ENCODE data around the gene AHRR. TPM values are rescaled to one million over a fixed set of nuclear protein-coding genes. Genes with fewer than 3 reads are reported as not detected.
"Not testable (repeated sequence)": the region's sequence is repeated elsewhere in the genome, so short reads cannot be mapped to it uniquely, and the experiment has no call there.

AHRR gene
- total RNA-seq, 1 experiment from 2014 or later: 15.3 TPM

DNA sequence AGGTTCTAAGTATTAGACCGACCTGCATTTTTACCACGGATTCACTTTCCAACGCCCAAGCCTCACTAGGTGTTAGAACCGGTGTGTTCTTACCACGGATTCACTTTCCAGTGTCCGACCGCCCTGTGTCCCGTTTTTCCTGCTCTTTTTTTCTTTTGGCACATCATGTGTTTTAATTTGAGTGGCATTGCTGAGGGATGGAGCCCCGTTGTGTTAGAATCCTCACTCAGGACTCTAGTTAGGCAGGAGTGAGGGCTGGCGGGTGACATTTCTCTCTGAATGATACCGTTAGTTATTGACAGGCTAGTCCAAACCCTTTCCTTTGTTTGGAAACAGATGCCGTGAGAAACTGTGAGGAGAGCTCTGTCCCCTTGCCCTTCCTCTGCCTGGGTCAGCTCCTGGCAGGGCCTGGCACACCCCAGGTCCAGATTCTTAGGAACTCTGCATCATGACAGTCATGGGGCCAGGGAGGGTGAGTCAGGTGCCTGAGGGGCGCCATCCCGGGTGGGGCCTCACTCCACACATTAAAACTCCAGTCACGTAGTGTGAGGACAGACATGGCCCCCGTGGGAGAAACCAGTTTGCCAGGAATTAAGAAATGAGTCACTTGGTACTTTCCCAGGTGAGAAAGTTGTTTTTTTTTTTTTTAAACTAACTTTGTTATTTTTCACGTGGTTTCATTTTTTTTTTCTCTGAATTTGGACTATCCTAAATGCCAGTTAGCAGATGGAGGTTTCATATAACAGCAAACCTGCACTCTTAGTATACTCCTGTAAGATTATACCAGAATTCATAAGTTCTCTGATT, 137.2 kb downstream of the AHRR start:
- DNase-seq (ENCODE audit: low read depth): peak; percentile 88

DNA sequence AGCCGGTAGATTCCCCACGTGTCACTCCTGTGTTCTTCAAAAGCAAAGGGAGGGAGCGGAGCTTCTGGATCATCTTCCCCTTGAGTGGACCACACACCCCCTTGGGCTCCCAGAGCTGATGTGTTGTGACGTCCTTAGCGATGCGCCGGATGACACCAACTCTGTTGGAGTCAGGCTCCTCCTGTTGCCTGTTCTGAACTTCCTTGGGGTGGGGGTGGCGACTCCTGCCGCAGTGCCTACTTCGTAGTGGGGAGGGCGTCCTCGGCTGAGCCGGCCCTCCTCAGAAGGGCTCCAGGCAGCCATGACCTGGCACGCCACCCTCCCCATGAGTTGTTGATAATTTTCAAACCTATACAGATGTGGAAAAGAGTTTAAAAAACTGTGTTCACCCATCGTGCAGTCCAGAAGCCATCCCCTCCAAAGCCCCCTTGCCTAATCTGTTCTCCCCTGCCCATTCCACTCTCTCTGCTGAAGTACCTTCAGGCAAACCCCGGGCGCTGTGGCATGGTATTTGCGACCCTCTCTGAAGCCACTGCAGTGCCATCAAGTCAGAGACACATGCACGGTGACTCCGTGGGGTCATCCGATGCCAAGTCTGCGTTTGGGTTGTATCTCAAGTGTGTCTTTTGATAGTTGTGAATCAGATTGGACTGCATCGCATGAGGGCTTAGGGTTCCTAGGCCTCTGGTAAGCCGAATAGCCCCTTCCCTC, 138.2 kb downstream of the AHRR start:
- no peak for DNase-seq (ENCODE audit: low read depth)

DNA sequence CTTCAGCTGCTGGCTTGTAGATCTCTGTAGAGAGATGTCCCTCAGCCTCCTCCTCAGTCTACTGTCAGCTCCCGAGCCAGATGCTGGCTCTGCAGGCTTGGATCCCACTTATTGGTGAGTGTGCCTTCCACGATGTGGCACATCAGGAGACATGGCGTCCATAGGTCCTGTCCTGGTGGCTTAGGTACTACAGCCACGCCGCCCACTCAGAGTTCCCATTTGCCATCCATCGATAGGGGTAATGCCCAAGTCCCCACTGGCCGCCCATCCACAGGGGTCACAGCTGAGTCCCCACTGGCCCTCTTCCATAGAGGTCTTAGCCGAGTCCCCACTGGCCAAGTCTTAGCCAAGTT, 138.7 kb downstream of the AHRR start:
- DNase-seq (ENCODE audit: low read depth): no peak

DNA sequence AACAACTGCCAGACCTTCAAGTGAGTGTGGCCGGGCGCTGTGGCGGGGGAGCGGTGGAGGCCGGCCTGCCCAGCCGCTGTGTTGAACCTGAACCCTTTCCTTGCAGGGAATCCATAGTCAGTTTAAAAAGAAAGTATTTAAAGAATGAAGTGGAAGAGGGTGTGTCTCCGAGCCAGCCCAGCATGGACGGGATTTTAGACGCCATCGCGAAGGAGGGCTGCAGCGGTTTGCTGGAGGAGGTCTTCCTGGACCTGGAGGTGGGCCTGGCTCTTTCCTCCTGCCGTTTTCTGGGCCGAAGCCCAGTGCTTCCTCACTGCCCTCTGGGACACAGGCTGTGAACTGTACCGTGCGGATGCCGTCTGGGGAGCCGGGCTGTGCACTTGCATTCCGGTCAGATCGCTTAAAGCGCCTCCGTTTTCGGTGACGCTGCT, 140.6 kb downstream of the AHRR start:
- DNase-seq (ENCODE audit: low read depth): no peak

DNA sequence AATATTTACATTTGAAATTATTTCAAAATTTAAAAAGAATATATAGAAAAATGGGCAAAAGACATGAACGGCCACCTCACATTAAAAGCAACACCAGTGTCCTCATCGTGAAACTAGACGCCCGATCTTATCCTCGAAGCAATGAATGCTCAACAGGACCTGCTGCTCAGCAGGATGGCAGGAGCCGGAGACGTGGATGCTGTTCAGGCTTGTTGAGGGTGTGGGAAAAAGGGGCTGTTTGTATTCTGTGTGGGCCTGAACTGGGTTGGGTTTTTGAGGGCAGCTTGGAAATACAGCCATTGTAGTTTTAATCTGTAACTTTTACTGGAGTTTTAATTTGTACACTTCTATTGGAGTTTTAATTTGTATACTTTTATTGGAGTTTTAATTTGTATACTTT, 141.8 kb downstream of the AHRR start:
- no peak for DNase-seq (ENCODE audit: low read depth)

DNA sequence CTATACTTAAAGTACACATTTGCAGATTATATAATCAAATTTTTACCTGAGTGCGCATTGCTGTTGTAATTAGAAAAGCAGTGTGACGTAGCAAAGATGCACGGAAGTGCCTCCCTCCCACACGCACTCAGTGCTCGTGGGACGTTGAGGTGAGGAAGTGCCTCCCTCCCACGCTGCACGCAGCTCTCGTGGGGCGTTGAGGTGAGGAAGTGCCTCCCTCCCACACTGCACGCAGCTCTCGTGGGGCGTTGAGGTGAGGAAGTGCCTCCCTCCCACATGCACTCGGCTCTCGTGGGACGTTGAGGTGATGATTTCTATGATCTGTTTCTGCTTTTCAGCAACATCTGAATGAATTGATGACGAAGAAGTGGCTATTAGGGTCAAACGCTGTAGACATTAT, 142.4 kb downstream of the AHRR start:
- no peak for DNase-seq (ENCODE audit: low read depth)

DNA sequence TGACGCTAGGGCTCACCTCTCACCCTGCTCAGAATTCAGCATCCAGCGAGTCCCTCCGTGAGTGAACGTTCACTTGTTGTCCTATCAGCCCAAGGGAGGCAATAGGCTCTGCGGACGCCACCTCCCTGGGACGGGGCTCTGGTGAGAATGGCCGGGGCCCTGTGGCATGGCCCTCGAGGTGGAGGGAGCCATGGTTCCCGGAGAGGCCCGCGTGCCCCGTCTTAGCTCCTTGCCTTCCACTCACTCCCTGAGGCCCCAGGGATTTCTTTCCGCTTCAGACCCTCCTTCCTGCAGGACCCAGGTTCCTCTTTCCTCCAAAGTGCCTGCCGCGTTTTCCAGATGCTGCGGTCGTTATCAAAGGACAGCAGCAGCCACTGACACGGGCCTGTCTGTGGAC, 142.9 kb downstream of the AHRR start:
- DNase-seq (ENCODE audit: low read depth): no peak

DNA sequence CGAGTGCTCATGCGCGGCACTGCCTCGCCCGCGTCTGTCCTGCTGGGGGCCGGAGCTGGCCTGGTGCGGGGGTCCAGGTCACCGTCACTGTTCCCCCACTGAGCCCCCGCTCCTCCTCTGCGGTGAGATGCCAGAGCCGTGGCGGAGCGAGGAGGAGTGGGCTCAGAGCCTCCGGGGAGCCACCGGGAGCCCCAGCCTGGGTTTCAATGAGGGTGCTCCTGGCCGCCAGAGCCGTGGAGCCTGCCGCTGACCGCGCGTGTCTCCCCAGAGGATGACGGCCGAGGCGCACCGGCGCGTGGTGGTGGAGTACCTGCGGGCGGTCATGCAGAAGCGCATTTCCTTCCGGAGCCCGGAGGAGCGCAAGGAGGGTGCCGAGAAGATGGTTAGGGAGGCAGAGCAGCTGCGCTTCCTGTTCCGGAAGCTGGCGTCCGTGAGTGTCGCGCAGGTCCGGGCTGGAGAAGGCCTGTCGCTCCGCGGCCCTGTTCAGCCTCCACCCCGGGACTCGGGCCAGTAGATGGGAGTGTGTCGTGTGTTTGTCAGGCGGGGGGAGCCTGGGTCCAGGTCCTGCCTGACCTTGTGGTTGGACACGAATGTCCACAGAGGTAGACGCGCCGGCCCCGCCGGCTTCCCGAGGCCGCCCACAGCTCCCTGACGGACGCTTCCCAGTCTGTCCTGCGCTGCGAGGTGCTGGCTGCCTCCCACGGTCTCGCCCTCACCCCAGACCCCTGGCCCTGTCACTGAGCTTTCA, 143.5 kb downstream of the AHRR start:
- no peak for DNase-seq (ENCODE audit: low read depth)

DNA sequence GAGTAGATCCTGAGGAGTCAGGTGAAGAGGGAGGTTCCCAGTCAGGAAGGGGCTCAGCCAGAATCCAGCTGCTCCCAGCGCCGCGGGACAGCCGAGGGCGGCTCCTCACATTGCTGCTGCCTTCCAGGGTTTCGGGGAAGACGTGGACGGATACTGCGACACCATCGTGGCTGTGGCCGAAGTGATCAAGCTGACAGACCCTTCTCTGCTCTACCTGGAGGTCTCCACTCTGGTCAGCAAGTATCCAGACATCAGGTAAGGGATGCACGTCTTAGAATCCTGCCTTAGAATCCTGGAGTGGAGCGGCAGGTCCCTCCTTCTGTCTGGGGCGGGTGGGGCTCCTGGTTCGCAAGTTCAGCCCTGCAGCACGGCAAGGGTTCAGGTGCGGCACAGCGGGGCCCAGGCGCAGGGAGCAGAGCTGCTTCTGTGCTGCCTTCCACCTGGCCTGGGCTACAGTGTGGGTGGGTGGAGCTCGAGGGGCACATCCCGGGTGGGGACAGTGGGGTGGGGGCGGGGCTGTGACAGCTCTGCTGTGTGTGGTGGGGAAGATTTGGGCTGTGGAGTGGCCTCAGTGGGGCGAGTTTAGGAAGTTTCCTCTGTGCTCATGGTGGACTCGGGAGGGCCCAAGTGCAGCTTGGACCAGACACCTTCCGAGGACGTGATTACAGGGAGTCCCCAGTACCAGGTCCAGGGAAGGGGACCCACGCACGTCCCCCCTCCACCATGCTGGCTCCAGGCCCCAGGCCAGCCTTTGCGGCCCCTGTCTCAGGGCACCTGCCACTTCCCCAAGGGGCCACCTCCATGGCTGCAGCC, 144.3 kb downstream of the AHRR start:
- DNase-seq (ENCODE audit: low read depth): no peak

DNA sequence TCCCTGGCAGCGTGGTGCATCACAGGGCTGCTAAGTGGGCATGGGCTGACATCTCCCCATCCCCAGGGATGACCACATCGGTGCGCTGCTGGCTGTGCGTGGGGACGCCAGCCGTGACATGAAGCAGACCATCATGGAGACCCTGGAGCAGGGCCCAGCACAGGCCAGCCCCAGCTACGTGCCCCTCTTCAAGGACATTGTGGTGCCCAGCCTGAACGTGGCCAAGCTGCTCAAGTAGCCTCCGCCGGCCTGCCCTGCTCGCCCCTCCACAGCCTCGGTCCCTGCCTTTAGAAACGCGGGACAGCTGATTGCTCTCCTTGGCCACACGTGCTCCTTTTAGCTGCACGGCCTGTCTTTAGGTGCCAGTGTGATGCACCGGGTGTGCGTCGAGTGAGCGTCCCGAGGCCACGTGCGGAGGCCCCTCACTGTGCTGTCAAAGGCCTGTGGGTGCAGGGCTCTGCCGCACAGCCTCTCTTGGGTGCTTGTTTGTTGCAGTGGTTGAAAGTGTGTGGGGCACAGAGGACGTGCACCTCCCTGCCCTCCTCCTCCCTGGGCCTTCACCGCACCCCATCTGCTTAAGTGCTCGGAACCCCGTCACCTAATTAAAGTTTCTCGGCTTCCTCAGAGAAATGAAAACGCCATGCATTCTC, 145.3 kb downstream of the AHRR start:
- DNase-seq (ENCODE audit: low read depth): no peak

DNA sequence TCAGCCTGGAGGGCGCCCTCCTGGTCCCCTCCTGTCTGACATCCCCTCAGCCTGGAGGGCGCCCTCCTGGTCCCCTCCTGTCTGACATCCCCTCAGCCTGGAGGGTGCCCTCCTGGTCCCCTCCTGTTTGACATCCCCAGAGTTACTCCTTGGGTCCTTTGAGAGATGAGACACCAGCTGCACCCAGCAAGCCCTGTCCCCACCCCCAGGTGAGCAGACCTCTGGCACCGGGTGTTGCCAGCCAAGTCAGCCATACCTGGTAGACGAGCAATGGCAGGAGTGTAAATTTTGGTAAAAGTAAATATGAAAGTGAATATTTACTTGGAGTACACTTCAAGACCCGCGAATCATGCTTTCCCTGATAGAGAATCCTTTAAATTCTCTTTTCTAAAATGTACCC, 146.9 kb downstream of the AHRR start:
- DNase-seq (ENCODE audit: low read depth): no peak

DNA sequence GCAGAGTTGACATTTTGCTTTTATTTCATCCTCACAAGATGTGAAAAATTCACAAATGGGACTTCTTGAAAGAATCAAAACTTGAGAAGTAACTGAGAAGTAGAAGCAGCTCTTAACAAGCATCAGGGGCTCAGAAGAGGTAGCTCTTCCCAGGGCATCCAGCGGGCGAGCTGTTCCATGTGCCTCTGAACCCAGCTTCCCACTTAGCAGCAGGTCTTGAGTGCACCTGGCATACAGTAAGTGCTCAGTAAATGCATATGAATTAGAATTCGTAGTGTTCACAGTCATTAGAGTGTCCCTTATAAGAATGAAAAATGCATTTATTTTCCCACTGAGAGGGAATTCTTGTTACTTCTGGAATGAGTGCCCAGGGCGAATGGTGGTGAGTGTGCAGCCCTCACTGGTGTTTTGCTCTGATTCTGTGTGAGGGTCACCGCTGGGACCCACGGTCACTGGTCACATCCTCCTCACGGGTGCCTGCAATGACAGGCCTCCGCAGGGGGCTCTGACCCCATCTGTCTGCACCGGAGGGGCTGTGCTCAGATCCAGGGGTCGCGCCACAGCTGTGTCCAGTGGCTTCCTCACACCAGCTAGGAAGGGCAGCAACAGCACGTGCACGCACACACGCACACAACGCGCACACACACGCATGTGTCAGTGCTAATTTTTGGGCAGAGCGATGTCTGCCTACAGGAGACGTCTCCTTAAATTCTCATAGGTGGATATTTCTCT, 148.4 kb downstream of the AHRR start:
- no peak for DNase-seq (ENCODE audit: low read depth)

DNA sequence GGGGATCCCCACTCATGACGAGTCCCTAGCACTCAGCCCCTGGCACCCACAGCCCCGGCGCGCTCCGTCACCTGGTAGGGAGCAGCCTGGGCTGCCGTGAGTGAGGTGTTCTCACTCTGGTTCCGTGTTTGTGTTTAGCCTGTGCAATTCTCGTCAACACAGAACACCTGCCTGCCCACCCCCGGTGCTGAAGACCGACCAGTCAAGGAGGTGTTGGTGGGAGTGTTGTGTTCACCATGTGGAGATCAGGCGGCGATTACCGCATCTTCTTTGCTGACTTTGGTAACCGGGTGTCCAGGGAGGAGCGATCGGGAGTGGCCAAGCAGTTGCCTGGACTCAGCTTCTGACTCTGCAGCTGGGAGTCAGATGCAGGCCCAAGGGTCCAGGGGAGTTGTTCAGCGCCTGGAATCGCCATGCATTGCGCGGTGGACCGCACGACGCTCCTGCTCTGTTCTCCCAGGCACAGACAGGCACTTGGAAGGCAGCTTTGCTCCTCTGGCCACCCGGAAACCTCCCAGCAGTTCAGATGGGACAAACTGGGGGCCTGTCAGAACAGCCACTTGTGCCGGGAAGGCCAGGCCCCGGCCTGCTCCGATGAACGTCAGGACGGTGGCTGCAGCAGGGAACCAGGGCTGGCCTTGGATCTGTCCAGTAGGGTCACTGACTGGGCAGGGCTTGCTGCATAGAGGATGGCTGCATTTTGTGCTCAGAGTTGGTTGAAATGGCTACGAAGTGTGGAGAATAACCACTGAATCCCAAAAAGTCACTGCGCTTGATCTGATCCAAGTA, 149.6 kb downstream of the AHRR start:
- no peak for DNase-seq (ENCODE audit: low read depth)

DNA sequence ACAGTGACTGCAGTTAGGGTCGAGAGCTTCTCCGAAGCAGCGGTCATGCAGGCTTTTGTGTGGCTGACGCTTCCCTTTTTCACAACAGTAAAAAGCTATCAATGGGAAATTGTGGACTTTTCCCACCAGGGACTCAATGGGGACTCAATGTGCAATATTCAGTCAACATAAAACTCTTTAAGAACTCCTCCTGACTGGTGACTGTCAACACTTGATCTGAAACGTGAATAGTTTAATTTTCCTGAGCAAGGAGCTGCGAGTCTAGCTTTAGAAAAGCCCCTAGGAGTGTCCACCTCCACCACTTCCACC, 150.2 kb downstream of the AHRR start:
- DNase-seq (ENCODE audit: low read depth): no peak

DNA sequence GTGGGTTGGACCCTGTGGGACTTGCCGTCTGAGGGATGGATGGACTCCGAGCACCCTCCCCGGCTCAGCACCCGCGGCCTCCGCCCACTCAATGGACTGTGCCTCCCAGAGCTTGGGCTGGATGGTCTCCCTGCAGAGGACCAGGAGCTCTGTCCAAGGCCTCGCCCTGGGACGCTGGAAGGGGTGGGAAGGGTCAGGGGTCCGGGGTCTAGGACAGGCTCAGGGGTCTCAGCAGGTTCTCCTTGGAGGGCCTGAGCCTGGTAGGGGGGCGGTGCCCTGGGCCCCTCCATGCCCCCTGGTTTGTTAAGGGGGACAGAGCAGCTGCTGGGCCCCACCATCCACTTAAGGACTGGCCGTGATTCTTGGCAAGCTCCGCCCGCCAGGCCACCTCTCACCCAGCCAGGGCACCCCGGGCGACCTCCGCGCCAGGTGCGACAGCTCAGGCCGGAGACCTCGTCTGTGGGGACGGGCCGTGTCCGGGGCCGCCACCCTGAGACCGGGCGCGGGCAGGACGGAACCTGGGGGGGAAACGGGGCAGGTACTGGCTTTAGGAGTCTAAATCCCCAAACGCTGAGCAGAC, 150.7 kb downstream of the AHRR start:
- peak; percentile 34 for DNase-seq (ENCODE audit: low read depth)

DNA sequence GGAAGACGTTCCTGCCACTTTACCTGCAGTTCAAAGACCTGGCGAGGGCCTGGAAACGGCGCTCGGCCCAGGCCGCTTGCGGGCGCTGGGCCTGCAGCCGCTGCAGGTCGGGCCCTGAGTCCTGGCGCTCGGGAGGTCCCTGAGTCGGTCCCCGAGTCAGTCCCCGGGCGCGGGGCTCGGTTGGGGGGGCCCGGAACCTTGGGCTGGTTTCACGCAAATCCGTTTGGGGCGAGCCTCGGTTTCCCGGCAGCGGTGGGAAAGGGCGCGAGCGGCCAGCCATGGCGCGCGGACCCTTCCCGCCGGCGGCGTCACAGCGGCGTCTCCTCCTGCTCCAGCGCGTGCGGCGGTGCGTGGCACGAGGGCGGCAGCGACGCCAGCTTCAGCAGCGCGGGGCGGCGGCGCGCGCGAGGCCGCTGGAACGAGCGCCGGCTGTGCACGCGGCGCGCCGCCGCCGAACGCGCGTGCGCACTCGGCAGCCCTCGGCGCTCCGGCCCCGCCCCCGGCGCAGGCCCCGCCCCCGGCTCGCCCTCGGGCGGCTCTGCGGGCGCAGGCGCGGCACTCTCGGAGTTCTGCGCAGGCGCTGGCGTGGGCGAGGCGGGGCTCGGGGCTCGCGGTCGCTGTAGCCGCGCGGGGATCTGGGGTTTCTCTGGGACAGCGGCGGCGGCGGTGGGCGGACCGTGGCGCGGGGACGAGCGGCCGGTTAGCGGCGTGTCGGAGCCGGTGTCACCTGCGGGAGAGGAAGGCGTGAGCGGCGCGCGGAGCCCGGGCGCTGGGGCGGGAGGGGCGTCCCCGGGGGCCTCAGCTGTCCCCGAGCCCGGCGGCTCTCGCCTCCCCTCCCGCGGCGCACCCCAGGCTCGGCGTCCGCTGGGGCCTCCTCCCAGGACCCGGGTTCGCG, 151.4 kb downstream of the AHRR start:
- DNase-seq (ENCODE audit: low read depth): peak; percentile 90

DNA sequence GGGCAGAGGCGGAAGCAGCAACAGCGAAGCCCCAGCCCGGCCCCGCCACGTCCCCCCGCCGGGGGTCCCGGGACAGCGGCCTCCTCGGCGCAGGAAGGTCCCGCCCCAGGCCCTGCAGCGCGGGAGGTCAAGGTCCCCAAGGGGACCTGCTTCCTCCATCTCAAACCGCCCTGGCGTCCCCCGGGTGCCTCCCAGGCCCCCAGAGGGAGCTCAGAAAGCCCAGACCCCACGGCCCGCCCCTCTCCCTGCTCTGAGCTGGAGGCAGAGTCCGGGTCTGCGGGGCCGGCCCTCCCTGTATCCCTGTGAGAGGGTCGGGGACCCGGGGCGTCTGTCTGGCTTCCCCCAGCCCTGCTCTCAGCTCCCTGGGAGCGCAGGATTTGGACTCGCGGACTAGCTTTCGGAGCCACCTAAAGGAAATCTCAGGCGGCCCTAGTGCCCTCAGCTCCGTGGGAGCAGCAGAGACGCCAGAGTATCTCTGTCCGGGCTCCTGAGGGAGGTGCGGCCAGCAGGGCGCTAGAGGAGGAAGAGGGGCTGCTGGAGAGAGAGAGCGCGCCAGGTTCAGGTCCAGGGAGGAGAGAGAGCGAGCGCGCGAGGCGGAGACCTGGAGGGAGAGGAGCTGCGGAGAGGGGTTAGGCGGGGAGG, 152.2 kb downstream of the AHRR start:
- DNase-seq (ENCODE audit: low read depth): peak; percentile 57

DNA sequence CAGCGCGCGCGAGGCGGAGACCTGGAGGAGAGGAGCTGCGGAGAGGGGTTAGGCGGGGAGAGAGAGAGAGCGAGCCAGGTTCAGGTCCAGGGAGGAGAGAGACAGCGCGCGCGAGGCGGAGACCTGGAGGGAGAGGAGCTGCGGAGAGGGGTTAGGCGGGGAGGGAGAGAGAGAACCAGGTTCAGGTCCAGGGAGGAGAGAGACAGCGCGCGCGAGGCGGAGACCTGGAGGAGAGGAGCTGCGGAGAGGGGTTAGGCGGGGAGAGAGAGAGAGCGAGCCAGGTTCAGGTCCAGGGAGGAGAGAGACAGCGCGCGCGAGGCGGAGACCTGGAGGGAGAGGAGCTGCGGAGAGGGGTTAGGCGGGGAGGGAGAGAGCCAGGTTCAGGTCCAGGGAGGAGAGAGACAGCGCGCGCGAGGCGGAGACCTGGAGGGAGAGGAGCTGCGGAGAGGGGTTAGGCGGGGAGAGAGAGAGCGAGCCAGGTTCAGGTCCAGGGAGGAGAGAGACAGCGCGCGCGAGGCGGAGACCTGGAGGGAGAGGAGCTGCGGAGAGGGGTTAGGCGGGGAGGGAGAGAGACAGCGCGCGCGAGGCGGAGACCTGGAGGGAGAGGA, 152.8 kb downstream of the AHRR start:
- DNase-seq (ENCODE audit: low read depth): not testable (repeated sequence)
